Muscle layer of duodenum (tissue), 2 donors: ENCODE measurements around the gene ADAM10.

Experiments used
- H3K27ac ChIP-seq: one replicate; pipeline ENCODE4 v1.7.0; 2013; ENCODE audit warnings: mild to moderate bottlenecking, low read length
- H3K27me3 ChIP-seq: one replicate; pipeline ENCODE4 v1.7.0; 2013; ENCODE audit warnings: low read depth, mild to moderate bottlenecking, control low read depth, low read length
- H3K36me3 ChIP-seq, 2 donors: one replicate each; pipeline ENCODE4 v1.7.0; 2013; ENCODE audit warnings: low read length in 2 of 2, control low read depth in 1 of 2, mild to moderate bottlenecking in 1 of 2; ENCODE audit not compliant: insufficient read depth in 2 of 2, control insufficient read depth in 1 of 2
- H3K4me1 ChIP-seq, 2 donors: one replicate each; pipeline ENCODE4 v1.7.0; 2013; ENCODE audit warnings: low read length in 2 of 2, mild to moderate bottlenecking in 2 of 2, control low read depth in 1 of 2, moderate library complexity in 1 of 2; ENCODE audit not compliant: insufficient read depth in 2 of 2, control insufficient read depth in 1 of 2
- H3K4me3 ChIP-seq, 2 donors: one replicate each; pipeline ENCODE4 v1.7.0; 2013; ENCODE audit warnings: low read length in 2 of 2, low read depth in 1 of 2, mild to moderate bottlenecking in 1 of 2
- H3K9me3 ChIP-seq, 2 donors: one replicate each; pipeline ENCODE4 v1.7.0; 2013; ENCODE audit warnings: low read length in 2 of 2, control low read depth in 1 of 2, mild to moderate bottlenecking in 1 of 2; ENCODE audit not compliant: control insufficient read depth in 1 of 2
- donor health status: healthy.

Gene ADAM10

GRCh38 chr15:58548308-58549012 is 201.0 kb downstream of the ADAM10 start:
- Histone ChIP-seq H3K4me1 (peaks cover 5 to 6% of the 10 kb centered on the region in 2 donors), H3K27ac (no peak overlapping the region)

GRCh38 chr15:58547628-58548307 is 201.7 kb downstream of the ADAM10 start:
- Histone ChIP-seq H3K27me3 (no peaks in the 10 kb centered on the region), H3K27ac (no peak overlapping the region), H3K4me3 (no peak overlapping the region), H3K4me1 (peaks cover 5 to 6% of the 10 kb centered on the region in 2 donors), H3K9me3 (no peaks in the 10 kb centered on the region), H3K36me3 (no peaks in the 10 kb centered on the region)

More at GRCh38 chr15:58548308-58549012, 201.0 kb downstream of the ADAM10 start:
- no peak overlapping the region for H3K4me3 ChIP-seq
- H3K36me3 ChIP-seq, result no peaks in the 10 kb centered on the region
- H3K9me3 ChIP-seq, result no peaks in the 10 kb centered on the region
- no peaks in the 10 kb centered on the region for H3K27me3 ChIP-seq

- H3K36me3 ChIP-seq, result no peaks in the 10 kb centered on the region
- H3K4me1 ChIP-seq, result peaks cover 2 to 6% of the 10 kb centered on the region in 2 donors
- no peak overlapping the region for H3K4me3 ChIP-seq
- H3K27me3 ChIP-seq, result no peaks in the 10 kb centered on the region
- H3K9me3 ChIP-seq, result no peaks in the 10 kb centered on the region
- no peak overlapping the region for H3K27ac ChIP-seq
Observed at GRCh38 chr15:58546635-58547627, 202.6 kb downstream of the ADAM10 start.

DNA sequence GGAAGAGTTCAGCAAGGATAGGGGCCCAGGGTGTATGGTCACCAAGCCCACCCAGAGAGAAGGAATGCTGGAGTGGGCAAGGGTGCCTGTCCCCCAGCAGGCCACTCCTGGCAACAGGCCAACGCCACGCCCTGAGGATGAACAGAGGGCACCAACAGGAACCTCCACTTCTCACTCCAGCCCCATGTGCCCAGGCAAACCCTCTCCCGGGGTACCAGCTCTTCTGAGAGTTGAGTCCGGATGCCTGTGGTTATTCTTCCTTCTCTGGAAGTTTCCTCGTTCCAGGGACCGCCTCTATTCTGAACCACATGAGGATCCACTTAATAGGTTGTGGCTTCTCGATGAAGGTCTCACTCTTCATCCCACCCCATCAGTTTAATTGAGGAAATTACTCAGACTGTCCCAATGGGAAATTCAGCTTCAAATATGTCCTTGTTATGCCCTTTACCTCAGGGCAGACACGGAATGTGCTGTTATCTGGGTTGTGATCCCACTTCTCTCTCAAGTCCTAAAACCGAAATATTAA is 203.4 kb downstream of the ADAM10 start:
- Histone ChIP-seq H3K27ac (no peak overlapping the region), H3K4me1 (peaks cover 0 to 6% of the 10 kb centered on the region in 2 donors), H3K36me3 (no peaks in the 10 kb centered on the region), H3K4me3 (no peak overlapping the region), H3K9me3 (no peaks in the 10 kb centered on the region), H3K27me3 (no peaks in the 10 kb centered on the region)

- Histone ChIP-seq H3K4me1 (peaks cover 0 to 6% of the 10 kb centered on the region in 2 donors), H3K27me3 (no peaks in the 10 kb centered on the region), H3K36me3 (no peaks in the 10 kb centered on the region), H3K27ac (no peak overlapping the region), H3K9me3 (no peaks in the 10 kb centered on the region), H3K4me3 (no peak overlapping the region)
Observed at GRCh38 chr15:58545307-58546065, 204.0 kb downstream of the ADAM10 start.

GRCh38 chr15:58544756-58545155 is 204.8 kb downstream of the ADAM10 start:
- no peaks in the 10 kb centered on the region for H3K36me3 ChIP-seq
- no peak overlapping the region for H3K4me3 ChIP-seq
- H3K27ac ChIP-seq, result no peak overlapping the region
- H3K27me3 ChIP-seq, result no peaks in the 10 kb centered on the region
- no peaks in the 10 kb centered on the region for H3K9me3 ChIP-seq
- peaks cover 0 to 2% of the 10 kb centered on the region in 2 donors for H3K4me1 ChIP-seq

GRCh38 chr15:58543664-58544335 is 205.7 kb downstream of the ADAM10 start:
- H3K36me3 ChIP-seq, result no peaks in the 10 kb centered on the region
- no peaks in the 10 kb centered on the region for H3K27me3 ChIP-seq
- no peaks in the 10 kb centered on the region for H3K4me1 ChIP-seq
- no peaks in the 10 kb centered on the region for H3K9me3 ChIP-seq
- no peak overlapping the region for H3K4me3 ChIP-seq
- no peak overlapping the region for H3K27ac ChIP-seq

GRCh38 chr15:58541410-58542087 is 208.0 kb downstream of the ADAM10 start:
- Histone ChIP-seq H3K36me3 (no peaks in the 10 kb centered on the region), H3K27me3 (no peaks in the 10 kb centered on the region), H3K4me3 (no peak overlapping the region), H3K9me3 (no peaks in the 10 kb centered on the region), H3K4me1 (no peaks in the 10 kb centered on the region), H3K27ac (no peak overlapping the region)

GRCh38 chr15:58539548-58539947 is 210.0 kb downstream of the ADAM10 start:
- no peaks in the 10 kb centered on the region for H3K27me3 ChIP-seq
- H3K36me3 ChIP-seq, result no peaks in the 10 kb centered on the region
- no peak overlapping the region for H3K4me3 ChIP-seq
- no peaks in the 10 kb centered on the region for H3K4me1 ChIP-seq
- no peak overlapping the region for H3K27ac ChIP-seq
- H3K9me3 ChIP-seq, result no peaks in the 10 kb centered on the region

DNA sequence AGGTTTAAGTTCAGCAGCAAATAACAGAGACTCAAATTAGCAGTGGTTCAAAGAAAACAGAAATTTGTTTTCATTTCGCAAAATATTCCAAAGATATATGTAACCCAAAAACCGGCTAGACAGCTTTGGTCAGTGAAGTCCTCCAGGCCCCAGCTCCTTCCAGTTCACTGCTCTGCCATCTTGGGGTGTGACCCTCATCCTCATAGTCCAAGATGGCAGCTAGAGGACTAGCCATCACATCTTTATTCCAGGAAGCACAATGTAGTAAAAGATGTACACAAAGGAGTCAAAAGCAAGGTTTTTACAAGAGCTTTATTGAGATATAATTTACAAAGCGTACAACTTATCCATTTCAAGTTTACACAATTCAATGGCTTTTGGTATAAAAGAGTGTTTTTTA is 210.6 kb downstream of the ADAM10 start:
- H3K4me1 ChIP-seq, result no peaks in the 10 kb centered on the region
- H3K27me3 ChIP-seq, result no peaks in the 10 kb centered on the region
- no peak overlapping the region for H3K4me3 ChIP-seq
- H3K27ac ChIP-seq, result no peak overlapping the region
- no peaks in the 10 kb centered on the region for H3K36me3 ChIP-seq
- no peaks in the 10 kb centered on the region for H3K9me3 ChIP-seq
